NCI-H2107 (cell line): ENCODE measurements around the gene GRIN2A.

ENCODE experiments used
- DNase-seq: peaks from one replicate; lab custom pipeline; 2025; lab: John Stamatoyannopoulos, UW

The GRIN2A gene

GRCh38 chr16:9761870-9762269, 420.4 kb downstream of the GRIN2A start:
- DNase-seq: no peak

DNA sequence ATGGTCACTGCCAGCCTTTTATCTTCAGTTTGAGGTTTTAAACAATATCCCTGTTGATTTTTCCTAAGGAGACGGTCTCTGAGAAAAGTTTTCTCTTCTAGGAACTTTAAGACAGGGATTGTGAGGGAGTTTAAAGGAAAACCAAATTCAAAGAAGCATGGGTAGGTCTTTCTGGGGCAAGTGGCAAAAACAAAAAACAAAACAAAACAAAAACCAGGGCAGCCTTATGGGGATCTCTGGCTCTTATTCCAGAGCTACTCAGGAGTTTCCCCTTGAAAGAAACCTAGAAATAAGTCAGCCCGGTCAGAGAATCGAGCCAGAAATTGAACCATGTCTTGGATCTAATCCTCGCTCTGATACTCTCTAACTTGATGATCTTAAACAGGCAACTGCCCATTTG, 424.5 kb downstream of the GRIN2A start:
- no peak for DNase-seq

- no peak for DNase-seq
Measured at GRCh38 chr16:9756434-9756833, 425.8 kb downstream of the GRIN2A start.

- DNase-seq: no peak
Measured at GRCh38 chr16:9755081-9755480, 427.1 kb downstream of the GRIN2A start.

DNA sequence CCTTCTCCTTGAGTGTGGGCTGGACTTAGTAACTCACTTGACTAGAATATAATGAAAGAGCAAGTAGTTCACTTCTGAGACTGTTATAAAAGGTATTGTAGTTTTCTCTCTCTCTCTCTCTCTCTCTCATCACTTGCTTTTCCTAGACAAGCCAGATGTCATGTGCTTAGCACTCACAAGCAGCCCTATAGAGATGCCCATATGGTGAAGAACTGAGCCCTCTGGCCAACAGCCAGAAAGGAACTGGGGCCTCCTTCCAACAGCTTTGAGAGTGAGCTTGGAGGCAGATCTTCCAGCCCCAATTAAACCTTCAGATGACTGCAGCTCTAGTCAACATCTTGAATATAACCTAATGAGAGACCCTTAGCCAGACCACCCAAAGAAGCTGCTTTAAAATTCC, 440.5 kb downstream of the GRIN2A start:
- DNase-seq: no peak

- DNase-seq: no peak
Measured at GRCh38 chr16:9739301-9739700, 442.9 kb downstream of the GRIN2A start.

GRCh38 chr16:9738690-9739089, 443.5 kb downstream of the GRIN2A start:
- no peak for DNase-seq

GRCh38 chr16:9736547-9736946, 445.7 kb downstream of the GRIN2A start:
- no peak for DNase-seq

- DNase-seq: no peak
Measured at GRCh38 chr16:9723136-9723535, 459.1 kb downstream of the GRIN2A start.

GRCh38 chr16:9713907-9714306, 468.3 kb downstream of the GRIN2A start:
- DNase-seq: no peak

DNA sequence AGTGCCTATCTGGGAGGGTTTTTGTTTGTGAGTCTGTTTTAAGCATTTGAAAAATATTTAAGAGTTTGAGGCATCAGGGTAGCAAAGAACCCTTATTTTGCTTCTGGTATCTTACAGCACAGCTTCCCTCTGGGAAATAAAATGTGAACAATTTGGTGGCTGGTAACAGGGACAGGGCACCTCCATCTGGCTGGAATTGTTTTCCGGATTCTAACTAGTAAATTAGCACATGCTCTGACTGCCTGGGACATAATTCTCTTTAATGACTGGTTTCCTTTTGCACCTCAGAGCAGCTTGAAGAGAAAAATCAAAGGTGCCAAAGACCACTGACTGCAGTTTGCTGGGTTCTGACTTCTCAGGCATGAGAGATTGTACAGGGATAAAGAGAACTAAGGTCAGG, 469.1 kb downstream of the GRIN2A start:
- DNase-seq: no peak

DNA sequence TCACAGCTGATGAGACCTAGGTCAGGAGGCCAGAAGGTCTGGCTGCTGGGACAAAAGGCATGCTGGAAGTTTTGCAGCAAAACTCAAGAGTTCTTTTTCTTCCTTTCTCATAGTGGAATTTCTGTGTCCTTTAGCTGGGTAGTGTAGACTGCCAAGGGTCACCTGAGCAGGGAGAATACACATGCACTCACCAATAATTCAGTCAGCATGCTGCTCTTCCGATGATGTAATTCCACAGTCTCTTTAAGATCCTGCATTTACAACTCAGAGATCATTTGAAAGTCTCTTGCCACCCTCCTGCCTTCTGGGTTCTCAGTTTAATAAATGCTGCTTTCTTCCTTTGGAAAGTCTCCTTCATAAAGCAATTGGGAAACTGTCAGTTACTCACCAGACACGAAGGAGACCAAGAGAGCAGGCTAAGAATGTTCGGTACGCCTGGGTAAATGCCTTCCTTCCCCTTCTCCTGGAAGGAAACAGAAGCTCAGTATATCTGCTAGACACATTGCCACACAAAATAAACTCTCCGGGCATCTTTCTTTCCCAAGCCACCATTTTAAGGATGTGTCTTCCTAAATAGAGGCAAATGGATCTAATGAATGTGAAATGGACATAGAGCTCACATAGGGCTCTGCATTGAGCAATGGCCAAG, 473.1 kb downstream of the GRIN2A start:
- no peak for DNase-seq

- DNase-seq: no peak
Measured at GRCh38 chr16:9706217-9706836, 475.9 kb downstream of the GRIN2A start.

- DNase-seq: no peak
Measured at GRCh38 chr16:9703731-9704130, 478.5 kb downstream of the GRIN2A start.
